ENCODE data around the gene GPT2.

The GPT2 gene

GRCh38 chr16:46901709-46902108 is 17.5 kb downstream of the GPT2 start:
- no peak overlapping the region for H3K27ac Mint-ChIP-seq
- H3K9me3 Mint-ChIP-seq, result no peaks in the 10 kb centered on the region
- no peak for ATAC-seq
- H3K4me3 Mint-ChIP-seq, result no peak overlapping the region
- H3K4me1 Mint-ChIP-seq, result no peaks in the 10 kb centered on the region
- H3K36me3 Mint-ChIP-seq, result peaks cover 22% of the 10 kb centered on the region
- DNase-seq (ENCODE audit: low spot score in 2 of 2), result no peak

GRCh38 chr16:46903255-46903905 is 19.2 kb downstream of the GPT2 start:
- Mint-ChIP-seq H3K4me3 (no peak overlapping the region), H3K4me1 (peaks cover under 1% of the 10 kb centered on the region), H3K9me3 (no peaks in the 10 kb centered on the region), H3K27ac (no peak overlapping the region), H3K36me3 (peaks cover 14% of the 10 kb centered on the region)
- ATAC-seq, result no peak
- DNase-seq (ENCODE audit: low spot score in 2 of 2), result no peak

- H3K36me3 Mint-ChIP-seq, result peaks cover 15% of the 10 kb centered on the region
- no peaks in the 10 kb centered on the region for H3K9me3 Mint-ChIP-seq
- DNase-seq (ENCODE audit: low spot score in 2 of 2) (no peak), ATAC-seq (no peak)
- H3K27ac Mint-ChIP-seq, result no peak overlapping the region
- peaks cover 5% of the 10 kb centered on the region for H3K4me1 Mint-ChIP-seq
- H3K4me3 Mint-ChIP-seq, result no peak overlapping the region
Measured at GRCh38 chr16:46904471-46904870, 20.3 kb downstream of the GPT2 start.

GRCh38 chr16:46906360-46907060 is 22.3 kb downstream of the GPT2 start:
- H3K4me3 Mint-ChIP-seq, result no peak overlapping the region

GRCh38 chr16:46907061-46907774 is 23.1 kb downstream of the GPT2 start:
- DNase-seq (ENCODE audit: low spot score in 2 of 2), result no peak
- Mint-ChIP-seq H3K27ac (no peak overlapping the region), H3K4me3 (no peak overlapping the region), H3K9me3 (no peaks in the 10 kb centered on the region), H3K36me3 (peaks cover 36% of the 10 kb centered on the region), H3K4me1 (peaks cover 13% of the 10 kb centered on the region)
- ATAC-seq, result no peak

More at GRCh38 chr16:46906360-46907060, 22.3 kb downstream of the GPT2 start:
- H3K9me3 Mint-ChIP-seq, result no peaks in the 10 kb centered on the region
- H3K4me1 Mint-ChIP-seq, result peaks cover 13% of the 10 kb centered on the region
- H3K36me3 Mint-ChIP-seq, result peaks cover 34% of the 10 kb centered on the region
- ATAC-seq (no peak), DNase-seq (ENCODE audit: low spot score in 2 of 2) (no peak)
- no peak overlapping the region for H3K27ac Mint-ChIP-seq

GRCh38 chr16:46908540-46909372 is 24.6 kb downstream of the GPT2 start:
- Mint-ChIP-seq H3K27ac (no peak overlapping the region), H3K9me3 (no peaks in the 10 kb centered on the region), H3K4me3 (no peak overlapping the region), H3K4me1 (peaks cover 13% of the 10 kb centered on the region), H3K36me3 (peaks cover 44% of the 10 kb centered on the region)
- peak; percentile 36 to 69 for DNase-seq (ENCODE audit: low spot score in 2 of 2)
- peak; percentile 51 for ATAC-seq

GRCh38 chr16:46911038-46911437 is 26.9 kb downstream of the GPT2 start:
- DNase-seq (ENCODE audit: low spot score in 2 of 2) (no peak), ATAC-seq (no peak)
- Mint-ChIP-seq H3K4me1 (peaks cover 23% of the 10 kb centered on the region), H3K9me3 (no peaks in the 10 kb centered on the region), H3K27ac (peak overlapping the region; percentile 68), H3K4me3 (no peak overlapping the region), H3K36me3 (peaks cover 58% of the 10 kb centered on the region)

GRCh38 chr16:46911650-46912049 is 27.5 kb downstream of the GPT2 start:
- ATAC-seq (no peak), DNase-seq (ENCODE audit: low spot score in 2 of 2) (no peak)
- H3K9me3 Mint-ChIP-seq, result no peaks in the 10 kb centered on the region
- peaks cover 23% of the 10 kb centered on the region for H3K4me1 Mint-ChIP-seq
- peaks cover 58% of the 10 kb centered on the region for H3K36me3 Mint-ChIP-seq
- no peak overlapping the region for H3K4me3 Mint-ChIP-seq
- H3K27ac Mint-ChIP-seq, result peak overlapping the region; percentile 68

- Mint-ChIP-seq H3K27ac (no peak overlapping the region), H3K36me3 (peaks cover 60% of the 10 kb centered on the region), H3K9me3 (no peaks in the 10 kb centered on the region), H3K4me1 (peaks cover 27% of the 10 kb centered on the region), H3K4me3 (no peak overlapping the region)
- DNase-seq (ENCODE audit: low spot score in 2 of 2) (no peak), ATAC-seq (no peak)
Measured at GRCh38 chr16:46914556-46915201, 30.5 kb downstream of the GPT2 start.

- no peak overlapping the region for H3K27ac Mint-ChIP-seq
- DNase-seq (ENCODE audit: low spot score in 2 of 2) (no peak), ATAC-seq (no peak)
- peaks cover 26% of the 10 kb centered on the region for H3K4me1 Mint-ChIP-seq
- H3K36me3 Mint-ChIP-seq, result peaks cover 58% of the 10 kb centered on the region
- no peaks in the 10 kb centered on the region for H3K9me3 Mint-ChIP-seq
- H3K4me3 Mint-ChIP-seq, result no peak overlapping the region
Measured at GRCh38 chr16:46915483-46916025, 31.4 kb downstream of the GPT2 start.

- ATAC-seq (no peak), DNase-seq (ENCODE audit: low spot score in 2 of 2) (no peak)
- H3K4me3 Mint-ChIP-seq, result no peak overlapping the region
- peaks cover 43% of the 10 kb centered on the region for H3K36me3 Mint-ChIP-seq
- H3K9me3 Mint-ChIP-seq, result no peaks in the 10 kb centered on the region
- peaks cover 18% of the 10 kb centered on the region for H3K4me1 Mint-ChIP-seq
- H3K27ac Mint-ChIP-seq, result no peak overlapping the region
Measured at GRCh38 chr16:46916980-46917379, 32.8 kb downstream of the GPT2 start.

GRCh38 chr16:46918400-46918799 is 34.2 kb downstream of the GPT2 start:
- peaks cover 18% of the 10 kb centered on the region for H3K4me1 Mint-ChIP-seq
- H3K9me3 Mint-ChIP-seq, result no peaks in the 10 kb centered on the region
- ATAC-seq (no peak), DNase-seq (ENCODE audit: low spot score in 2 of 2) (no peak)
- H3K36me3 Mint-ChIP-seq, result peaks cover 44% of the 10 kb centered on the region
- no peak overlapping the region for H3K4me3 Mint-ChIP-seq
- H3K27ac Mint-ChIP-seq, result peak overlapping the region; percentile 0

GRCh38 chr16:46918905-46919792 is 35.0 kb downstream of the GPT2 start:
- ATAC-seq (peak; percentile 72), DNase-seq (ENCODE audit: low spot score in 2 of 2) (no peak)
- H3K9me3 Mint-ChIP-seq, result no peaks in the 10 kb centered on the region
- H3K4me3 Mint-ChIP-seq, result no peak overlapping the region
- peaks cover 44% of the 10 kb centered on the region for H3K36me3 Mint-ChIP-seq
- H3K27ac Mint-ChIP-seq, result no peak overlapping the region
- H3K4me1 Mint-ChIP-seq, result peaks cover 18% of the 10 kb centered on the region
